Fibroblast of the conjunctiva (primary cell): ENCODE data around the gene TBC1D20.
"Not testable (repeated sequence)": the region's sequence is repeated elsewhere in the genome, so short reads cannot be mapped to it uniquely, and the experiment has no call there.

Source experiments
- DNase-seq: peaks from one replicate; pipeline ENCODE4 v3.0.0-alpha.2; 2010; ENCODE audit warnings: low read depth

TBC1D20 gene

GRCh38 chr20:401682-402495 is 60.4 kb downstream of the TBC1D20 start:
- DNase-seq, result peak; percentile 77

- no peak for DNase-seq
These were observed 61.7 kb downstream of the TBC1D20 start for GRCh38 chr20:400454-401275.

- DNase-seq, result no peak
These were observed 62.2 kb downstream of the TBC1D20 start for GRCh38 chr20:400128-400453.

- DNase-seq, result no peak
These were observed 63.1 kb downstream of the TBC1D20 start for GRCh38 chr20:399182-399707.

- no peak for DNase-seq
These were observed 64.7 kb downstream of the TBC1D20 start for GRCh38 chr20:397432-398237.

- no peak for DNase-seq
These were observed 65.5 kb downstream of the TBC1D20 start for GRCh38 chr20:396619-397431.

GRCh38 chr20:396252-396618 is 66.1 kb downstream of the TBC1D20 start:
- DNase-seq, result no peak

GRCh38 chr20:393296-393695 is 69.0 kb downstream of the TBC1D20 start:
- DNase-seq, result not testable (repeated sequence)

GRCh38 chr20:391041-391711 is 71.2 kb downstream of the TBC1D20 start:
- no peak for DNase-seq

- DNase-seq, result no peak
These were observed 73.1 kb downstream of the TBC1D20 start for GRCh38 chr20:389220-389619.

- no peak for DNase-seq
These were observed 74.0 kb downstream of the TBC1D20 start for GRCh38 chr20:388034-388994.

GRCh38 chr20:387520-387919 is 74.8 kb downstream of the TBC1D20 start:
- no peak for DNase-seq

- DNase-seq, result not testable (repeated sequence)
These were observed 75.7 kb downstream of the TBC1D20 start for GRCh38 chr20:386634-387033.
